GM15510 (cell line): ENCODE results near the gene INTS14.

ENCODE experiments used
- POLR2A ChIP-seq: IDR thresholded peaks from 3 replicates; pipeline ENCODE4 v1.6.1; 2011; ENCODE audit warnings: borderline replicate concordance; ENCODE audit not compliant: insufficient read length; ENCODE audit errors: extremely low read depth

The INTS14 gene

DNA sequence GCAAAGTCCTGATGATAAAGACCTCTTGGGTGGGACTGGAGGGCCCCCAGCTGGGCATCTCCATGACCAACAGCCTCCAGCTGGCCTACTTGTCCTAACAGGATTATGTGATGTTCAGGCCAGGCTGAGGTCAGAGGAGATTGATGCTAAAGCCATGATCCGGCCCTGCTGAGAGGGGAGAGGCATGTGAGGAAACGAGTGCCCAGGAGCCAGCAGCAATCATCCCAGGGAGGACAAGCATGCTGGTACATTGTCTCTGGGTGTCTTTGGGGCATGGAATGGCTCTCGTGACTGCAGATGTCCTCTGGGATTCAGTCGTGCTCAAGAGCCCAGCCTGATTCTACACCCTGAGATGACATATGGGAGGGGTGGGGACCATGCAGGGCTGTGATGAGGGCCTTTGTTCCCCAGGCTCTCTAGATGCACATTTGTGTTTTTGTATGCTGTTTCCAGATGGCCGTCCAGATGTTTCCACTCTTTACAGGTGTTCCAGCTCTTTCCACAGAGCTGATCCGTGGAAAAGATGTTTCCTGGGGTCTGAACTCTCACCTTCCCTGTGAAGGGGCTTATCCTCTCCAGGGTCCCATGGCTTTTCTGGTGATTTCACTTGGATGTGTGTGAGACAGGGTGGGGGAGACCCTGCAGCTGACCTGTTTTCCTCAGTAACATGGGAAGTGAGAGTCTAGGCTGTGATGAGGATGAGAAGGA lies 31.0 kb upstream of the INTS14 start:
- no peak for TF ChIP-seq POLR2A

- no peak for TF ChIP-seq POLR2A
Observed at GRCh38 chr15:65639509-65639908, 28.6 kb upstream of the INTS14 start.

DNA sequence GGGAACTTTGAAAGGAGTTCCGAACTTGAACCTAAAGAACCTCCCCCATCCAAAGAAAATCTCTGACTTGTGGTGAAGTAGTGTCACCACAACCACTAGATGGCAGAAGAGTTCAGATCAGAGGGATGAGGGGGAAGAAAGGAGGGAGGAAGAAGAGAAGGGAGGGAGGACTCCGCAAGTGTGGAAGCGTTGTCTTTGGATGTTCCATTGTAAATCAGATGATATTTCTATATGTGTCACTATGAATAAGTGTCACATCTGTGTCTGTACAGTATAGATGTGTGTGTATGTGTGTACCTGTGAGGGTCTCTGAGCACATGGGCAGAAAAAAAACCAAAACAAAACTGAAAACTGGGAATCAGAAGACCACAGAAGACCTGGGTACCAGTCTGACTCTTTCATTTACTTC lies 27.8 kb upstream of the INTS14 start:
- TF ChIP-seq POLR2A, result no peak

DNA sequence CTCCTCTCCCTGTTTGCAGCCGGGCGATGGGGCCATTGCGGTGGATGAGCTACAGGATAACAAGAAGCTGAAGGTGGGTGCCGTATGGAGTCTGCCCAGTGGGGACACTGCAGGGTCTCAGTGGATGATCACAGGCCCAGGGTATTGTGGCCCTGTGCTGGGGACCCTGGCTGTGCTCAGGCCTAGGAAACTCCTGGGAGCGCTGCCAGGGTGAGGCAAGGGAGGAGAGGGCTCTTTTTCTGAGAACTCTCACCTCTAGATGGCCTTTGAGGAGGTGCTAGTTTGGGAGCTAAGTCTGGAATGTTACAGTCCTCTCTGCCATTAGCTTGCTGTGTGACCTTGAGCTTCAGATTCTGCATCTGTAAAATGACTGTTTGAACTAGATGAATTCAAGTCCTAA lies 27.2 kb upstream of the INTS14 start:
- no peak for TF ChIP-seq POLR2A

GRCh38 chr15:65634356-65634755 lies 23.4 kb upstream of the INTS14 start:
- TF ChIP-seq POLR2A, result no peak

DNA sequence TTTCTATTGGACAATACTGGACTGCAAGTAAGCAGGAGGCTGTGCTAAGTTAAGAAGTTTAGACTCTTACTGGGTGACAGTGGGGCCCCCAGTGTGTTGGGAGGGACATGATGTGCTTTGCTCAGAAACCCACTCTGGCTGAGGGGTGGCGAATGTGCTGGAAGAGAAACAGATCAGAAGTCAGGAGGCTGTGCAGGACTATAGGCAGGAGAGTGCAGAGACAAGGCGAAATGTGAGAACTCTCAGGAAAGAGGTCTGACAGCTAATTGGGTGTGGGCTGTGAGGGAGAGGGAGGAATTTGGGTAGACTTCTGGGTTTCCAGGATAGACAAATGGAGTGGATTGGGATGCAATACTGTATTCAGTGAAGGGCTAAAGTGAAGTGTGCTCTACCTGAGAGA lies 22.8 kb upstream of the INTS14 start:
- no peak for TF ChIP-seq POLR2A

GRCh38 chr15:65632780-65633375 lies 21.9 kb upstream of the INTS14 start:
- no peak for TF ChIP-seq POLR2A

- no peak for TF ChIP-seq POLR2A
Observed at GRCh38 chr15:65631503-65631902, 20.6 kb upstream of the INTS14 start.

DNA sequence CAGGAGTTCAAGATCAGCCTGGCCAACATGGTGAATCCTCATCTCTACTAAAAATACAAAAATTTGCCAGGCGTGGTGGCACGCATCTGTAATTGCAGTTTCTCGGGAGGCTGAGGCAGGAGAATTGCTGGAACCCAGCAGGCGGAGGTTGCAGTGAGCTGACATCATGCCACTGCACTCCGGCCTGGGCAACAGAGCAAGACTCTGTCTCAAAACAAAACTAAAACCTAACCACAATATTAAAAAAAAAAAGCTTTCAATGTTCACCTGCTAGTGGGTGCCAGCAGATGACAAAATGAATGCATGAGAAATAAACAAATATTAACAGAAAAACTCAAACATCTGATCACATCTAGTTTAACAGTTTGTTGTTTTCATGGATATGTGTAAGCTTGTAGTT lies 19.8 kb upstream of the INTS14 start:
- TF ChIP-seq POLR2A, result no peak

DNA sequence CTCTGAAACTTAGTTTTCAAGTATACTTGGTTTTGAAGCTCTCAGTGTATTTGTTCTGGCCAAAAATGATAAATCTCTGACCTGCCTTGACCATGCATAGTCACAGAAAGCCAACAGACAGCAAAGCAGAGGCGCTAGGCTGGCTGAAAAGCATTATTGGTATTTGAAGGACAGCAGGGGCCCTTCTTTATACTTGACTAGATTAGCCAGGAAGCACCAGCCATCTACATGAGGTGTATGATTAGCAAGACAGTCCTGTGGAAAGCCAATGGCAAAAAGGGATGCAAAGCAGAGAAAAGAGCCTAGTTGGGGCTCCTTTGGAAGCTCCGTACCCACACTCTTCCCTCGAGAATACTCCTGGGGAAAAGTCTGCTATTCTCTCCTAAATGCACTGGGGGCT lies 18.6 kb upstream of the INTS14 start:
- no peak for TF ChIP-seq POLR2A

DNA sequence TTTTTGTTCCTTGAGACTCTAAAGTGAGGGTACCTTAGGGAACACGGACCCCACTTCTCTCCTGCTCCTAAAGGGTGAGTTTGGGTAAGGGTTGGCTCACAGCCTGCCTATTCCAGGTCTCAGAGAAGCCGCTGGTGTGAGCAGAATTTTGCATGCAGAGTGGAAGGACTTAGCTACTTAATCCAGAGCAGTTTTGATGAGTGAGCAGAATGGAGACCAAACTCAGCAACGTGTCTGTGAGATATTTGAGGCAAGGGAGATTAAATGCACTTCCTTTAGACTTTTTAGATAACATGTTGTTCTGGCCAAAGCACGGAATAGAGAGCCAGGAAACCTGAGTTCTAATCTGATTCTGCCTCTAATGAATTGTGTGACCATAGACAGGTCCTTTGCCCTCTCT lies 15.9 kb upstream of the INTS14 start:
- TF ChIP-seq POLR2A, result no peak

DNA sequence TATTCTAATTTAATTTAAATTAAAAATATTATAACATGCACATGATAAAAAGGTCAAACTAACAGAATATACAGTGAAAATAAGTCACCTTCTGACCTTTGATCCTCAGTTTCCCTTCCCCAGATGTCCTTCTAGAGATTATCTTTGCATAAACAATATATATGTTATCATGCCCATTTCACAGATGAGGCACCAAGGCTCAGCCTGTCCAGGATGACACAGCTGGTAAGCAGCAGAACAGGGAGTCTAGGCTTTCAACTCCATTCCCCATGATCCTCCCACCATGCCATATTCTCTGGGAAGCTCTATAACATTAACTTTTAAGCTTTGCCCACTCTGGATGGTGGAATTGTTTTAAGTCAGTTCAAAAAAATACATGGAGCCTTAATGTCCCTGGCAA lies 12.2 kb upstream of the INTS14 start:
- TF ChIP-seq POLR2A, result no peak

- TF ChIP-seq POLR2A, result no peak
Observed at GRCh38 chr15:65621638-65622037, 10.7 kb upstream of the INTS14 start, which contains the start of gene SLC24A1. Gene SLC24A1 (plus strand): TSS chr15:65621938. CDS start chr15:65624081, 2,143 bp downstream.

DNA sequence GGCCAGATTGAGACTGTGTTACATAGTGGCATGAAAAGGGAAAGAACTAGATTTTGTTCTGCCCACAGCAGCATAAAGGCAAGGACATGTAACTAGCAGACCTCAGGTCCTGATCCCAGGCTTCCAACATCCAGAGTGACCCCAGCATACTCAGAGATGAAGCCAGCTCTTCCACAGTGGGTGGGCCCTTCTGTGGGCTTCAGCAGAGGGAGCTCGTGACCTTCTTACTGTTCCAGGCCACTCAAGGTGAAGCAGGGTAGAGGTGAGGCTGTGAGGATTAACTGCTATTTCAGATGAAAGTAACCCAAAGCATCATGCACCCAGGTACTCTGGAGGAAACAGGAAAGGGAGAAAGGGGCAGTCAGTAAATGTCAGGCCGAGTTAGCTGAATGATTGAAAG lies 9.9 kb upstream of the INTS14 start:
- no peak for TF ChIP-seq POLR2A

DNA sequence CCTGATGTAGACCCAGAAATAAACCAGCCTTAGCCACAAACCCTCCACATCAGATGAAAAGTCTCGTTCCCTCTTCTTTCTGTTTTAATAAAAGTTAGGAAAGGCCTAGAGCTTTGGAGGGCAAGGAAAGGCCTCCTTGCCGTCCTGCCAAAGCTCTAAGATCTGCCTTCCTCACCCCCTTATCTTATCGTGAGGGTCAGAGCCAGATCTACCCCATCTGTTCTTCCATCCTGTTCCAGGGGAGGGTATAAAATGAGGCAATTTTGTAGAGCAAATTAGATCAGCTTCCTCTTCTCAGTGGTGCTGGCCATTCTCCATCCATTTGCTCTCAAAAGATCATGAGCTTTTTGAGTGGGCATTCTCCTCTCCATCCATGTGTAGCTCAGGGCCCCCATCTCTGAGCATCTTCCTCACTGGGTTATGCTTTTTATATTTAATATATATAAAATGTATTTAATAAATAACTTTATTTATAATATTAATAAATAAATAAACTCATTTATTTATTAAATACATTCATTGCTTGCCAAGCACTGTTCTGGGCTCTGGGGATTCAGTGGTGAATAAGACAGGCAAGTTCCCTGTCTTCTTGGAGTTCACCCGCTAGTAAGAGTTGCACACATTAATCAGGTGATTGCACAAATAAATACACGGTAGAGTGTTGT lies 8.8 kb upstream of the INTS14 start:
- TF ChIP-seq POLR2A, result no peak
